ENCODE results near the gene R3HDM2. TPM values are rescaled to one million over a fixed set of nuclear protein-coding genes. Genes with fewer than 3 reads are reported as not detected.

Gene R3HDM2
- total RNA-seq, 4 donors from 2014 or later, result 24.2 to 47.3 (median 26.7) TPM

DNA sequence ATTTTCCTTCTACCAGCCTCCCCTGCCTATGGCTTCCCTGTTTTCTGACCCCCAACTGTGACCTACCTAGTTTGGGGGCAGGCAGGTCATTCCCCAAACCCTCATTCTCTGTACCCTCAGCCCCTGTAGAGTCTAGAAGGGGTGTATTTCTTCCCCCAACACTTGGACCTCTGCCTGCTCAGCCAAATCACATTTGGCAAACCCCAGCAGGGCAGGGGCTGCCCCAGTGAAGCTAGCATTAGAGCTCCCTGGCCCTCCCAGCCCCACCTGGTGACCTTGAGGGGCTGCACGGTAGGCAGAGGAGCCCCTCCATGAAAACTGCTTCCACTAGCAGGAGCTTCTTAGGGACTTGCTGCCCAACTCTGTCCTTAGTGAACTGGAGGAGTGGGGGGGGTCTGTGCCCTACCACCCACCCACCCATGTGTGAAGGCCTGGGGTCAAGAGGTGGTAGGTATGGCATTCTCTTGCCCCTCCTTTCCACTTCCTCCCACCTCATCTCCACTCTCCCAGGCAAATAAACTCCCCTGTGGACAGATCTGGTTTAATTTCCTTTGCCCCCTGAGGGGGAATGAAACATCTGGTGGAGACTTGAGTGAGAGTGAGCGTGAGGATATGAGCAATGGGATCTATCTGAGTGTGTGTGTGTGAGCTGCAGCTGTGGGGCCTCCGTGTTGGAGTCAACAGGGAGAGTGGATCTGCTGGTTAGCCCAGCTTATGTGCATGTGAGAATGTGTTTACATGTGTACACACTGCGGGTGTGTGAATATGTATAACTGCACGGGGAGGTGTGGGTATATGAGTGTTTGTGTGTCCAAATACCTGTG is 212.6 kb downstream of the R3HDM2 start:
- DNase-seq (ENCODE audit: low spot score) (no peak), ATAC-seq (ENCODE audit: low FRiP score) (no peak)
- TF ChIP-seq, protein P1, sequence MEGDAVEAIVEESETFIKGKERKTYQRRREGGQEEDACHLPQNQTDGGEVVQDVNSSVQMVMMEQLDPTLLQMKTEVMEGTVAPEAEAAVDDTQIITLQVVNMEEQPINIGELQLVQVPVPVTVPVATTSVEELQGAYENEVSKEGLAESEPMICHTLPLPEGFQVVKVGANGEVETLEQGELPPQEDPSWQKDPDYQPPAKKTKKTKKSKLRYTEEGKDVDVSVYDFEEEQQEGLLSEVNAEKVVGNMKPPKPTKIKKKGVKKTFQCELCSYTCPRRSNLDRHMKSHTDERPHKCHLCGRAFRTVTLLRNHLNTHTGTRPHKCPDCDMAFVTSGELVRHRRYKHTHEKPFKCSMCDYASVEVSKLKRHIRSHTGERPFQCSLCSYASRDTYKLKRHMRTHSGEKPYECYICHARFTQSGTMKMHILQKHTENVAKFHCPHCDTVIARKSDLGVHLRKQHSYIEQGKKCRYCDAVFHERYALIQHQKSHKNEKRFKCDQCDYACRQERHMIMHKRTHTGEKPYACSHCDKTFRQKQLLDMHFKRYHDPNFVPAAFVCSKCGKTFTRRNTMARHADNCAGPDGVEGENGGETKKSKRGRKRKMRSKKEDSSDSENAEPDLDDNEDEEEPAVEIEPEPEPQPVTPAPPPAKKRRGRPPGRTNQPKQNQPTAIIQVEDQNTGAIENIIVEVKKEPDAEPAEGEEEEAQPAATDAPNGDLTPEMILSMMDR (IDR thresholded peaks at IDR 0.05), result no peak

GRCh38 chr12:57216921-57217879 is 213.6 kb downstream of the R3HDM2 start:
- TF ChIP-seq, protein P1 (IDR thresholded peaks at IDR 0.05), result no peak
- no peak for DNase-seq (ENCODE audit: low spot score)
- ATAC-seq (ENCODE audit: low FRiP score), result no peak

- TF ChIP-seq, protein P1 (IDR thresholded peaks at IDR 0.05), result no peak
- DNase-seq (ENCODE audit: low spot score), result no peak
- no peak for ATAC-seq (ENCODE audit: low FRiP score)
Observed at GRCh38 chr12:57216014-57216911, 214.6 kb downstream of the R3HDM2 start, which contains the start of gene NXPH4. TSS of gene NXPH4 (plus strand) at chr12:57216794. CDS start at chr12:57216970, 176 bp downstream.

DNA sequence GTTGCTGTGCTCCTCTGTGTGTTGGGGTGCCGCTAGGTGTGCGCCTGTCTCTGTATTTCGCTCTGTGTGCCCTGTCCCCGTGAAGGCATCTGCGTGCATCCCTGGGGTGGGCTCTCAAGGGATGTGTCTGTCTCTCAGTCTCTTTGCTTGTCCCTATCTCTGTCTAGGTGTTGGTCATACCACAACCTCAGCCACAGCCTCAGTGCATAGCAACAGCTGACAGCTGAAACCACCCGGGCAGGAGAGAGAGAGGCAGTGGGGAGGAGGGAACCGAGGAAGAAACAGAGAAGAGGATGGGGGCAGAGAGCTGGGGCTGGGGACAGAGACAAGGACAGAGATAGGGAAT is 215.2 kb downstream of the R3HDM2 start:
- TF ChIP-seq, protein P1 (IDR thresholded peaks at IDR 0.05), result no peak
- ATAC-seq (ENCODE audit: low FRiP score) (no peak), DNase-seq (ENCODE audit: low spot score) (no peak)

DNA sequence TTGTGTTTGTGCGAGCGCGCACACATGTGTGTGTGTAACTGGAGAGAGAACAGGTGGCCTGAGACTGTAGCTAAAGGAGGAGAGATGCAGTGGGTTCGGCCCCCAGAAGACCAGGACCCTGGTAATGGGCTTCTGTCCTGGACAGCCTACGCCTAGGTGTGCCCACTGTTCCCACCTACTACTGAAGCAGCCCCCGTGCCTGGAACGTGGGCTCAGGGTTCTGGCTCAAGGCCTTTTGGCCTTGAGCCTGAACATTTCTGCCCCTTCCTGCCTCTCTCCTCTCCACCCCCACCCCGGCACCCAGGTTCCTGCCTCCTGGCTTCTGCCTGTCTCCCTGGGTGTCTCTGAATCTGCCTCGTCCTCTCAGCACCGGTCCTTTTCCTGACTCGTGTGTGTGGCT is 215.8 kb downstream of the R3HDM2 start:
- DNase-seq (ENCODE audit: low spot score), result no peak
- TF ChIP-seq, protein P1 (IDR thresholded peaks at IDR 0.05), result no peak
- no peak for ATAC-seq (ENCODE audit: low FRiP score)

DNA sequence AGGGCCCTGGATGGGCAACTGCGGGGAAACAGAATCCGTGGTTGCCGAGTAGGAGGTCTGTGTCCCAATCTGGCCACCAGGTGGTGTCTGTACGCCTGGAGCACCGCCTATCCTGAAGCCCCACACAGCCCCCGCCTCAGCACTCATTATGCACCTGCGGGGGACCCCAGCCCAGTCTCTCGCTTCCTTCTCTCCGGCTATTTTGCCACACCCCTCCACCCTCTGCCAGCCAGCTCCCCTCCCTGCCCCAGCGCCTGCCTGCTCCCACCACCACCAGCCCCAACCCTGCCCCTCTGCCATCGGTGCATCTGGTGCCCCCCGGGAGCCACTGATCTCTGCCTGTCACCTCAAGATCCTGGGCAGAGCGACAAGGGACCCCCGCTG is 216.5 kb downstream of the R3HDM2 start:
- DNase-seq (ENCODE audit: low spot score), result no peak
- TF ChIP-seq, protein P1 (IDR thresholded peaks at IDR 0.05), result no peak
- ATAC-seq (ENCODE audit: low FRiP score), result no peak
